ENCODE results near the gene INHBA.

DNA sequence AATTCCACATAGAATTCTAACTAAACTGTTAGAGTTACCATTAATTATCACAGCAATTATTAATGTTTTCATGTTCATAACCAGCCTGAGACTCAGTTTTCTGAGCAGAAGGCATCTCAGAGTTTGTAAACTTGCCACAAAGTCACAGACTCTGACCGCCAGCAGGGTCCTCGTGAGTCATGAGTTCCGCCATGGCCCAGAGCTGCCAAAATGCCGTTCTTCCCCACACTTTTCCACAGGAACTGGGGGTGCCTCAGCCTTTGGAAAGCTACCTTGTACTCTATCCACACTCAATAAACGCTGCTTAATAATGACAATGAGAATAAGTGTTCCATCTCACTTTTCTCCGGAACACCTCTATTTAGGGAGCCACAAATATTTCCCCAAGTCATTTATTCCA lies 22.1 kb upstream of the INHBA start:
- no peak for TF ChIP-seq EZH2 (IDR thresholded peaks at IDR 0.05; ENCODE audit: low read depth)
- TF ChIP-seq, protein P1, sequence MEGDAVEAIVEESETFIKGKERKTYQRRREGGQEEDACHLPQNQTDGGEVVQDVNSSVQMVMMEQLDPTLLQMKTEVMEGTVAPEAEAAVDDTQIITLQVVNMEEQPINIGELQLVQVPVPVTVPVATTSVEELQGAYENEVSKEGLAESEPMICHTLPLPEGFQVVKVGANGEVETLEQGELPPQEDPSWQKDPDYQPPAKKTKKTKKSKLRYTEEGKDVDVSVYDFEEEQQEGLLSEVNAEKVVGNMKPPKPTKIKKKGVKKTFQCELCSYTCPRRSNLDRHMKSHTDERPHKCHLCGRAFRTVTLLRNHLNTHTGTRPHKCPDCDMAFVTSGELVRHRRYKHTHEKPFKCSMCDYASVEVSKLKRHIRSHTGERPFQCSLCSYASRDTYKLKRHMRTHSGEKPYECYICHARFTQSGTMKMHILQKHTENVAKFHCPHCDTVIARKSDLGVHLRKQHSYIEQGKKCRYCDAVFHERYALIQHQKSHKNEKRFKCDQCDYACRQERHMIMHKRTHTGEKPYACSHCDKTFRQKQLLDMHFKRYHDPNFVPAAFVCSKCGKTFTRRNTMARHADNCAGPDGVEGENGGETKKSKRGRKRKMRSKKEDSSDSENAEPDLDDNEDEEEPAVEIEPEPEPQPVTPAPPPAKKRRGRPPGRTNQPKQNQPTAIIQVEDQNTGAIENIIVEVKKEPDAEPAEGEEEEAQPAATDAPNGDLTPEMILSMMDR (conservative IDR thresholded peaks at IDR 0.05): no peak

Measured in PC-9 (cell line).